HG02885 (cell line): ENCODE measurements around the gene BAIAP2L2.

ENCODE experiments used
- ATAC-seq: cut with Tn5 transposase; IDR thresholded peaks from one replicate; pipeline ENCODE4 v1.9.1; 2021; ENCODE audit warnings: mild to moderate bottlenecking; ENCODE audit not compliant: unreplicated experiment, poor library complexity

Gene BAIAP2L2

GRCh38 chr22:38108561-38109319 is 1.7 kb downstream of the BAIAP2L2 start:
- no peak for ATAC-seq

- no peak for ATAC-seq
Measured at GRCh38 chr22:38107692-38108515, 2.6 kb downstream of the BAIAP2L2 start.

DNA sequence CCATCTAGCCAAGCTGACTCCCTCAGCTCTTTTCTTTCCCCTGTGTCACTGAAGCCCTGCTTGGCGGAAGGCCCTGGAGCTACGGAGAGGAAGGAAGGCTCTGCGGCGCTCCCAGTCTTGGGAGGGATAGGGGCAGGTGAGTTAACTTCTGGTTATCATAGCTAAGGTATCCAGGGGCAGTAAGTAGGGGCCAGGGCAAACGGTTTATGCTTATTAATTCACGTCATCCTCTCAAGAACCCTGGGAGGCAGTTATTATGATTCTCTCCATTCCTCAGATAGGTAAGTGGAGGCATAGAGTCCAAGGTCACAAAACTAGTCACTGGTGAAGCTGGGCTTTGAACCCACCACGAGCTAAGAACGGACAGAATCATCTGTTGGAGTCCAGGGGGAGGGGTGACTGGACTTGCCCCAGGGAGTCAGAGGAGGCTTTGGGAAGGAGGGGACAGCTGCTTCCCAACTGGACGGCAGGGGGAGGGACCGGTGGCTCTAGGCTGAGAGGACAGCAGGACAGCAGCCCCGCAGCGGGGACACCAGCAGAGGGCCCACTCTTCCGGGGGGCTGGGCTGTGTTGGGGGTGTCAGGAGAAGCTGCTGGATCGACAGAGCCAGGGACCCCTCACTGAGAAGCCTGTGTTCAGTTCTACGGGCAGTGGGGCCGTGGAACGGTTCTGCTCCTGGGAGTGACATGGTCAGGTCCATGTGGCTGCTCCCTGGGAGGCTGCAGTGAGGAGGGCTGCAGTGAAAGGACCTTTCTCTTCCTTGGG is 3.5 kb downstream of the BAIAP2L2 start:
- ATAC-seq: no peak

- no peak for ATAC-seq
Measured at GRCh38 chr22:38104084-38104483, 6.4 kb downstream of the BAIAP2L2 start.

- ATAC-seq: no peak
Measured at GRCh38 chr22:38103641-38104040, 6.8 kb downstream of the BAIAP2L2 start.

GRCh38 chr22:38098410-38099249 is 11.9 kb downstream of the BAIAP2L2 start:
- ATAC-seq: no peak

DNA sequence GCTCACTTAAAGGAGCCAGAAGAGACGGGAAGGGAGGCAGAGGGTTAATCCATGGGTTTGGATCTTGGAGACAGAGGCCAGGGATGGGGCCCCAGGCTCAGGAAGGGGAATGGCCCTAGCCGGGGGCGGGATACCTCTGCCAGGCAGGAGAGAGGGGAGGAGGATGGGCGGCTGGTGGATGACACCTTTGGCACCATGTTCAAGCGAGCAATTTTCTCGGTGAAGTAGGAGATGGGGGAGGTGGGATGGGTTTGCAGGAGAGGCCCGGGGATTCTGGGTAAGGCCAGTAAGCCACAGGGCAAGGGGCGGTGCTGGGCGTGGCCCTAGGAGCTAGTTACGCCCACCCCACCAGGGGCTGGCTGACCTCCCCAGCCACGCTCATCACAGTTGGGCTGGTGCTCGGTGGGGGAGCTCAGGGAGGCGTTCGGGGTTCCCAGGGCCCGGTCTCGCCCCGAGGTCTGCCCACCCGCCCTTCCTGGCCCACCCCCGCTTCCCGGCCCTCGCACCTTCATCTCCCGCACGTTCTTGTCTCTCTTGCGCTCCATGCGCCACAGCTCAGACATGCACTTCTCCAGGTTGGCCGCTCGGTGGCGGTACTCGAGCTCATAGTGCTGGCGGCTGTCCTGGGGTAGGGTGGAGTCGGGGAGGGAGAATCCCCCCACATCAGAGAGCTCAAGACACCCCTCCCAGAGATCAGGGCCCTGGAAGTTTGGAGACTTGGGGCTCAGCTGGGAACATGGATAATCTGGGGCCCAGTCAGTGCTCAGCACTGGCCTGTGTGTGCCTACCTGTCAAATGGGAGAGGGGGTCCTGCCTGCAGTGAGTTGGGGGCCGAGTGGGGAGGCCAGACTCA is 12.7 kb downstream of the BAIAP2L2 start:
- ATAC-seq: no peak

GRCh38 chr22:38097058-38097457 is 13.4 kb downstream of the BAIAP2L2 start:
- no peak for ATAC-seq

- no peak for ATAC-seq
Measured at GRCh38 chr22:38089474-38089851, 21.0 kb downstream of the BAIAP2L2 start.

GRCh38 chr22:38088629-38089473 is 21.6 kb downstream of the BAIAP2L2 start:
- no peak for ATAC-seq

DNA sequence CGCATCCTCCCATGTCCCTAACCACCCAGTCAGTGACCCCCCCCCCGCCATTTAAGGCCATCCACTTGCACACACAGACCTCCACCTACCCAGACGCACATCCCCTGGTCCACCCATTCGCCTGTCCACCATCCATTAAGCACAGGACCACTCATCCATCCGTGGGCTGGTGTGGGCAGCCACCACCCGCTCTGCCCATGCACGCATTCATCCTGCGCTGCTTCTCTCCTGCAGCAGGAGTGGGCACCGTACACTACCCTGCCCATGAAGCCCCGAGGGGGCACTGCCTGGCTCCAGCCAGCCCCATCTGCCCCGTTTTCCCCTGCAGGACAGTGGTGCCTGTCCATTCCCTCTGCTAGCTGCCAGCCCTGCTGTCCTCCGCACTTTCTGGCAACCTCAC is 22.6 kb downstream of the BAIAP2L2 start:
- no peak for ATAC-seq

DNA sequence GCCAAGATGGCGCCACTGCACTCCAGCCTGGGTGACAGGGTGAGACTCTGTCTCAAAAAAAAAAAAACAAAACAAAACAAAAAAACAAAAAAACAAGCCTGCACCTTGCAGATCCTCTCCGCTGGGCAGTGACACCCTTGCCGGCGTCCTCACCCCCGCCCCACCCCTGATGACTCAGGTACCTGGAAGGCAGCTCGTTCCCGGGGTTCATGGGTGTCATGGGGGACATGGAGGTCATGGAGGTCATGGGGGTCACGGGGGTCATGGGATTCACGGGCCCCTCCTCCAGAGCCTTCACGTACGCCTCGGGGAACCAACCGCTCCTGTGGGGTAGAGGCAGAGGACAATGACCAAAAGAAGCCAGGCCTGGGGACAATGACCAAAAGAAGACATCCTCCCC is 23.5 kb downstream of the BAIAP2L2 start:
- ATAC-seq: no peak

GRCh38 chr22:38086001-38086845 is 24.3 kb downstream of the BAIAP2L2 start:
- ATAC-seq: no peak

- no peak for ATAC-seq
Measured at GRCh38 chr22:38085501-38085900, 25.0 kb downstream of the BAIAP2L2 start.

- no peak for ATAC-seq
Measured at GRCh38 chr22:38085056-38085455, 25.4 kb downstream of the BAIAP2L2 start.

GRCh38 chr22:38083931-38084631 is 26.4 kb downstream of the BAIAP2L2 start, which contains the start of gene SLC16A8:
SLC16A8 (minus strand) TSS chr22:38084184; CDS start chr22:38082873, 1,311 bp downstream.
- no peak for ATAC-seq
